Measurements from ENCODE around the gene RNF150. TPM values are rescaled to one million over a fixed set of nuclear protein-coding genes. Genes with fewer than 3 reads are reported as not detected.

Gene RNF150
- total RNA-seq, 1 experiment from 2014 or later = 1.4 TPM

DNA sequence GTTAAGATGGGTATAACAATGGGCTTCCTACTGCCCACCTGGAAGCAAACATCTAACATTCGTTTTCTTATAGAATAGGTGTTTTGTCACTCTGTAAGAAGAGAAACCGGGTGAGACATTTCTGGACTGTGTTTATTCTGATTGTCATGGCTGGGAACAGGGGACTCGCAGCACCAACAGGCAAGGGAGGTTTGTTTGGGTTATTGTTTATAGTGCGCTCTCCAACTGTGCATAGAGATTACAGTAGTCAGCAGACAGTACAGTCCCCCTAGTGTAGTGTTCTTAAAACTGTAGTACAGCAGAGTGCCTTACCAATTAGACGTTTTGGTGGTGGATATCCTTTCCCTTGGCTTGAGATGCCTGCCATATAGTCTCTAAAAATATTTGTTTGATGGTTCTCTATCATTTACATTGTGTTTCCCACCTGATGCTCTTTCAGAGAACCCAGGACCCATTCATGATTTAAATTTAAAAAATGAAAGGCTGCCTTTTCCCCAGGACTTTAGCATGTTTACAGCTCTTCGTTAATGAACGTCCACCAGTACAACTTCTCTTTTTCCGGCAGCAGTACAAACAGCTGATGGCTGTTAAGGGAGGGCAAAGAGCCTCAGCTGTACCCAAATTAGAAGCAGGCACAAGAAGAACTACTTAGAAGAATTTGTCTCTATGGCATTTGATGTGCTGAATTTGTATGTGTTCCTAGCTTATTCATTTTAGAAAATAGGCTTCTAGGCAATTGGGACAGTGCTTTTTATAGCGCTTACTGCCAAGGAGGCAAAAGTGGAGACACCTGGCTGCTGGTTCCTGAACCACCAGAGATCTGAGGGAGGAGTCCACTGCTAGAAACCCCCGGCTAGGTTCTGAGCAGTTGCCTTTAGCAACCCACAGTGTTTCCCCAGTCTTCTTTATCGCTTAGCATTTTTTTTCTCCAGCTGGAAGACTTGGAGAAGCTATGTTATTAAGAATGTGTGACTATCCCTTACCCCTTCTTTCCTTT lies 1.0 kb upstream of the RNF150 start:
- in situ Hi-C loops (cut with HindIII; ENCODE audit: low pct_unique_long_range_greater_than_20kb, low sequenced_read_pairs) = no loop called here
- no peak for DNase-seq (ENCODE audit: low read depth)

DNA sequence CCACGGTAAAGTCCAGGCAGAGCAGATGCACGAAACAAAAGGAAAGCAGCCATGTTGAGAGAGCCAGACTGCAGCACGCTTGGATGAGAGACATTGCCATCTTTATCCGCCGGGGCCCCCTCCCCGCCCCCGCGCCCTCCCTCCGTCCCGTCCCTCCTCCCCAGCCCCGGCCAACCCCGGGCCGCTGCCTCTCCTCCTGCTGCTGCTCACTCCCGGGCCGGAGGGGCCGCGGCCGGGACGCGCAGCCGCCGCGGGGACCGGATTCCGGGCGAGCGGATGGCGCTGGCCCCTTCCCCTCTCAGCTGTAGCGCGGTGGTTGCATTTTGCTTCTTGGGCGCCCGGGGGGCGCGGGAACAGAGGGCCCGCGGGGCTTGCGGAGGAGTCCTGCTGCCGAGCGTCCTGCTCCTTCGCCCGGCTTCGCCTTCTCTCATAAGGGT lies 542 bp downstream of the RNF150 start:
- in situ Hi-C loops (cut with HindIII; ENCODE audit: low pct_unique_long_range_greater_than_20kb, low sequenced_read_pairs) = no loop called here
- DNase-seq (ENCODE audit: low read depth) = no peak

DNA sequence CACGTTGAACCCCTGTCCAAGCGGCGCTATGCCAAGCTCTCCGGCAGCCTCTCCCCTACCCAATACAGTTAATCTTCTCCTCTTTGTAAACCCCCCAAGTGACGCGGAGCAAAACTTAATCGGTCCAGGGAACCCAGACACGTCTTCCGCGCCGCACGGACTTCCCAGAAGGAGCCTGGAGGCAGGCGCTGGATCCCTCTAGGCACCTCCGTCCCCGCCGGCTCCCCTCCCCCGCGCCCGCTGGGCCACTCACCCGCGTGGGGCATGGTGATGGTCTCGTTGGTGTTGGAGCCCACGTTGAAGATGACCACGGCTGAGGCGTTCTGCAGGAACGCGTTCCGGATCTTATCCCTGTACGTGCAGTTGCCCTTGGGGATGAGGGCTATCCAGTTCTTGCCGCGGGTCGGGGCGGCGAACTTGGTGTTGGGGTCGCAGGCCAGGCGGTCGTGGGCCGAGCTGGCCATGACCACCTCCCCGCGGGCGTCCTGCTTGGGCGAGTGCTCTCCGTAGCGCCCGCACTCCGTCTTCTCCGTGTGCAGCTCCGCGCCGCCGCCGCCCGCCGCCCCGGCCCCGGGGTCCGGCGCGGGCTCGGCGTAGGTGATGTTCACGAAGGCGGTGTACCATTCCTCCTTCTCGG lies 1.1 kb downstream of the RNF150 start:
- DNase-seq (ENCODE audit: low read depth) = peak; percentile 21
- in situ Hi-C loops (cut with HindIII; ENCODE audit: low pct_unique_long_range_greater_than_20kb, low sequenced_read_pairs) = no loop called here

DNA sequence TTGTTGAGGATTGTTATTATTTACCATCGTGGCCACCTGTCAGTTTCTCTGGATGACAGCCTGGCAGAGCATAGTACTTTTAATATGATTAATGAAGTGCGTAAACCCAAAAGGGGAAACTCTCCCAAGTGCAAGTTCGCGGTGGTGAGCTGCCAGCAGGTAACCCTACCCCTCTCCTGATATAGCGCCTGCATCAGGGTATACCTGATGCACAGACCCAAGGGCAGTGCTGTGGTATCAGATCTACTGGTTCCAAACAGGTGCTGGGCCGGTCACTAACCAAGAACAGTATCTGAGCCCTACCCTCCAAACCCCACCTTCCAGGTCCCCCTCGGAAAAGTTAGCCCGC lies 1.6 kb downstream of the RNF150 start:
- in situ Hi-C loops (cut with HindIII; ENCODE audit: low pct_unique_long_range_greater_than_20kb, low sequenced_read_pairs) = no loop called here
- DNase-seq (ENCODE audit: low read depth) = no peak

DNA sequence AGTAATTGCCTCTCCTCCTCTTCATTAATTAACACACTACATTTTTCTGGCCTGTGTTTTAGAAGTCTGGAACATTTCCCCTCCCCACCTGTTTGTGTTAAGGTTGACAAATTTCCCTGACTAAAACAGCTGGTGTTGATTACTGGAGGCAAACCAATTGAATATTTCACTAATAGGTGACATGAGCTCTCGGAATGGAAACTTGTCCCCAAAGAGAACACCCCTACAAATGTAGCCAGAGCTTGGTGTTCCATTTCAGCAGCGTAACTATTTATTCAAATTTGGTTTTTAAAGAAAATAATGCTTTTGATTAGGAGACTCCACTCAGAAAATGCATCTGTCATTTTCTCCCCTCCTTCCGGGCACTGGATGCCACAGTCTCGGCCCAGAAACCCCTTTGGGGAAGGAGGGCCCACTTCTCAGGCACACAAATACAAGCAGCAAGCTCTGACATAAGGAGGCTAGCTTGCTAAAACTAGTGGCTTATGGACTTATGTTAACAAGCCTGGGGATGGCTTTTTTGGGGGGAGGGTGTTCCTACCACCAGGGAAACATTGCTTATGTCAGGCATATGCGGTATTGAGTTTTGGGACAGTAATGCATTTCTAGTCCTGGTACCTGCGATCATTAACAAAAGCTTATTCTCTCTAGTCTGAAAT lies 2.2 kb downstream of the RNF150 start:
- no peak for DNase-seq (ENCODE audit: low read depth)
- in situ Hi-C loops (cut with HindIII; ENCODE audit: low pct_unique_long_range_greater_than_20kb, low sequenced_read_pairs) = no loop called here

DNA sequence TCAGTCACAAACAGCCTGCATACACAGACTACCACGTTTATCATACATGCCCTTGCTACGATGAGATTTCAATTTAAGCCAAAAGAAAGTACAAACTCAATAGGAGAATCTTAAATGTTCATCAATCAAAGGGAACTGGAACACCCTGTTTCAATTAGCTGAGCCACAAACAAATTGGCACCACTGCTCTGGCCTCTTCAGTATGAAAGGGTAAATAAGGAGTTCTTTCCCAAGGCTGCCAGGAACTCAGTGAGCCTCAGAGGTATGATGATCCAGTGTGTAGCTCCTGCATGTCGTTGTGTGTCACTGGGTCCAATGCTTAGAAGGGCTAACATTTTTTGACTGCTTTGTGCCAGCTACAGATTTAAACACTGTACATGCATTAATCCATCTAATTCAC lies 5.4 kb downstream of the RNF150 start:
- no peak for DNase-seq (ENCODE audit: low read depth)
- in situ Hi-C loops (cut with HindIII; ENCODE audit: low pct_unique_long_range_greater_than_20kb, low sequenced_read_pairs) = no loop called here

DNA sequence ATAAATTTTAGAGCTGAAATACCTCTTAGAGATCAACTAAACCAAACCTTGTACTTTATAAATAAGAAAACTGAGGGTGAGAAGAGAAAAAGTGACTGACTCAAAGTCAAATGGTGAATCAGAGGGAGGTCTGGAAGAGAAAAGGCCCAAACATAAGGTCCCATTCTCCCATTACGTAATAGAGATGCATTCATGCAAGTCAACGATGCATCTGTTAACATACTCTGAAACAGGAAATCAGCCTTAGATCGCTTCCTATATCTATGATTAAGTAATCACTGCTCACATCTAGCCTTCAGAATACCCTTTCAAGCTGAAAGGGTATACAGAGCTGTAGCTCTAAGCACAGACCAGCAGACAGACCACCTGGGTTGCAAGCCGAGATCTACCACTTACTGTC lies 6.5 kb downstream of the RNF150 start:
- DNase-seq (ENCODE audit: low read depth) = no peak
- in situ Hi-C loops (cut with HindIII; ENCODE audit: low pct_unique_long_range_greater_than_20kb, low sequenced_read_pairs) = no loop called here

DNA sequence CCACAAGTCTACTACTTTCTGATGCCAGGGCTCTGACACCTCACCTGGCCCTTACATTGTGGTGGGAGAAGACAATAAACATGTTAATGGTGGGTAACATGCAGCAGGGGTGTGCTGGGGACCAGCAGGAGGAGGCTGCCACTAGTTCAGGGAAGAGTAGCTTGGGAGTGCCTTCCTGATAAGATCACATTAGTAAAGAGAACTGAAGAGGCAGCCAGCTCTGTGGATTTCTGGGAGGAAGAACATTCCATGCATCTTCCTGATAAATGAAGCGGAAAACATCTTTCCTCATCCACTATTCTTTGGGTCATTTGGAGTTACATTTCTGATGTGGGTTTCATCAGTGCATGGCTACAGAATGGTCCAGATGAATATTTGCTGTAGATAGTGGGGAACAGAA lies 9.0 kb downstream of the RNF150 start:
- in situ Hi-C loops (cut with HindIII; ENCODE audit: low pct_unique_long_range_greater_than_20kb, low sequenced_read_pairs) = no loop called here
- no peak for DNase-seq (ENCODE audit: low read depth)

DNA sequence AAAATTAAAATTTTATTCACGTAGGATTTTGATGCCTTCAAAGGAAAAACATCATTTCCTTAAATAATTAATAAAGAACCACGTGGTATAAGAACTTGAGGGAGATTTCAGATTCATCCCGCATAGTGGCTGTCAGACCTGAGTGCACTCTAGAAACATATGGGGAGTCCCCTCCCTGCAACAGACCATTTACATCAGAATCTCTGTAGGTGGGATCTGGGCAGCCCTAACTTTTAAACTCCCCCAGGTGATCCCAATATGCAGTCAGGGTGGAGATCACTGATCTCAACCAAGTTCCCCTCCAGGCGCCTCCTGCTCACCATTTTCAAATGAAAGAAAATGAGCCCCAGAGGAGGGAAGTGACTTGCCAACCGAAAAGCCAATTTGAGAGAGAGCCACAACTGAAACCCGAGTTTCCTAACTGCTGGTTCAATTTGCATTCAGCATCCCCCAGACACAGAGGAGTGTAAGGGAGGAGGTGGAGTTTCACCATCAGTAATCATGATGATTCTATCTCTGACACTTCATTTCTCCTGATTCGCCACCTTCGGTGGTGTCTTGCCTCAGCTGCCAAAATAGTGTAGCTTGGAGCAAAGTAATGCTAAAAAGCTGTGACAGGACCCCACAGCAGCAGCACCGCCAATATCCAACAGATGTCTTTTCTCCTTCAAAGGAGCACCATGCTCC lies 11.4 kb downstream of the RNF150 start:
- DNase-seq (ENCODE audit: low read depth) = no peak
- in situ Hi-C loops (cut with HindIII; ENCODE audit: low pct_unique_long_range_greater_than_20kb, low sequenced_read_pairs) = no loop called here

DNA sequence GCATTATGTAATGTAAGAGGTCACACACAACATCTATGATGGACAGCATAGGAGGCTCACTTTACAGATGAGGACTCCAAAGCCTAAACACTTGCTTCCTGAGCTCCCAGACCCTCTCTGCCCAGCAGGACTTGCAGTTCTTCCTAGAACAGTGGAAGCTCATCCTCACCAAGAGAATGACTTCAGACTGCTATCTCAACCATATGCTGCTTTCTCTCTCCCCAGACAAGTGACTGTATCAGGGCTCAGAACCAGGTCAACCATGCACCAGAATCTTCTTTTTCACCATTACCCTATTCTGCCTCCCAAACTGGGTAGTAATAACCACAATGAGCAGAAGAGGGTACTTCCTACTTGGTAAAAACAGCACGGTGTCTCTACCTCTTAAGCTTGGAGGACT lies 12.2 kb downstream of the RNF150 start:
- in situ Hi-C loops (cut with HindIII; ENCODE audit: low pct_unique_long_range_greater_than_20kb, low sequenced_read_pairs) = no loop called here
- no peak for DNase-seq (ENCODE audit: low read depth)

DNA sequence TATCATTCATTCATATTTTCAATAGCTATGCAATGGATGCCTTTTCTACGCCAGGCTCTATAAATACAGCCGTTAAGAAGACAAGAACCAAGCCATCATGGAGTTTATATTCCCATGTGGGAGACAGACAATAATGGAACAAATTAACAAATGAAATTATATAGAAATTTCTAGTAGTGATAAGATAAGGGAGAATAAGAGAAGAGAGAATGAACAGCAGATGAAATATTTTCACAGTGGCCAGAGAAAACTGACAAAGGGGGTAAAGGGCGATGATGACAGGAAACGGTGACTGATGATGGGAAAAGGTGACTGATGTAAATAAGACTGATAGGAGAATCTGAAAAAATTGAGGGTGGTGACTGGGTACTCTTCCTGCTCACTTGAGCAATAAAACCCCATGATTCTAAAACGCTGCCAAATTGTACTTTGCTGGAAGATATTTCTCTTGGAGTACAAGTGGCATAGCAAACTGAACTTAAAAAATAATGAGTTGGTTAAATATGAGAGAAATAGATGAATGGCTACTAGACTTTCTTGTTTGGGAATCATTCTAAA lies 13.2 kb downstream of the RNF150 start:
- in situ Hi-C loops (cut with HindIII; ENCODE audit: low pct_unique_long_range_greater_than_20kb, low sequenced_read_pairs) = no loop called here
- no peak for DNase-seq (ENCODE audit: low read depth)

DNA sequence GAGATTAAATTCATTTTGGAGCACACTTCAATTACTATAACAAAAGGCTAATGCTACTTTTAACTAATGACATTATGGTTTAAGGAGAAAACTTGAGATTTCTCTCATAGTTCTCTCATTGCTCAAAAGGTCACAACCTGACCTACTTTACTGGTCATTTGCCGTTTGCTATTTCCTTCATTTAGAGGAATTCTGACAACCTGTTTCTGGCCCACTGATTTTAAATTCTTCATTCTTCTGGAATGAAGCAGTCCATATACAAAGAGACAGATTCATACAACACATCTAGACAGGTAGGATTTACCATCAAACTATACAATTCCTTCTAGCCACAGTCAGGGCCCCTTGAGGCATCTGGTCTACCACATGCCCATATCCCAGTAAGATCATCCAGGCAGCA lies 14.2 kb downstream of the RNF150 start:
- DNase-seq (ENCODE audit: low read depth) = no peak
- in situ Hi-C loops (cut with HindIII; ENCODE audit: low pct_unique_long_range_greater_than_20kb, low sequenced_read_pairs) = no loop called here

DNA sequence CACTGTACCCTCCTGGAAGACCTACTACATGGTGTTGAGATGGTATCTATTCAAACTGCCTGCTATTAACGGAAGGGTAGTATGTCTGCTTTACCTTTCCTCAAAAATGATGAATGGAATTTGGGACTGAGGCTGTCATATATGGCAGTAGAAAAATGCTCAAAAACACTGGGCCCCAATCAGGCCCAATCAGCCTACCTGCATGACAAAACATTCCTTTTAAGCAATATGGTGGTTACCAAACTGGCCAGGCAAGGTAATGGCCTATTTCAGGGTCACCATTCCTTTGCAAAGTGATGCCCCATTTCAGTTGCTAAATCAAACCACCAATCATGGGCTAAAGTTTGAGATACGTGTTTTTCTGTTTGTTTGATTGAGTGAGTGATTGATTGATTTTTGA lies 14.9 kb downstream of the RNF150 start:
- in situ Hi-C loops (cut with HindIII; ENCODE audit: low pct_unique_long_range_greater_than_20kb, low sequenced_read_pairs) = no loop called here
- no peak for DNase-seq (ENCODE audit: low read depth)

DNA sequence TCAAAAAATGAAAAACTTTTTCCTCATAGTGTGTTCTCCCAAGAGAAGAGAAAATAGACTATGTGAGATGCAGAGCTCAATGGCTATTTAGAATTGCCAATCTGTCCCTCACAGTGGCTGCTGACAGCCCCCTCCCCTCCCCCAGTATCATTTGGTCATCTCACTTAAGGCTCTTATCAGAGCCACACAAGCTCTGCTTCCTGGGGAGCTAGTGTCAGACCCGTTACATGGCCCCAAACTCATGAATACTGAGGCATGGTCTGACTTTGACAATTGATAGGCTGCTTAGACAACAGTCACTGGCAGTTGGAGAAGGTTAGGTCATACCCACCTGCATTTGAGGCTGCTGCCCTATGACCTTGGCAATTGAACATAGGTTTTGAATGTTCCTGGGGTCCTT lies 15.3 kb downstream of the RNF150 start:
- no peak for DNase-seq (ENCODE audit: low read depth)
- in situ Hi-C loops (cut with HindIII; ENCODE audit: low pct_unique_long_range_greater_than_20kb, low sequenced_read_pairs) = no loop called here

DNA sequence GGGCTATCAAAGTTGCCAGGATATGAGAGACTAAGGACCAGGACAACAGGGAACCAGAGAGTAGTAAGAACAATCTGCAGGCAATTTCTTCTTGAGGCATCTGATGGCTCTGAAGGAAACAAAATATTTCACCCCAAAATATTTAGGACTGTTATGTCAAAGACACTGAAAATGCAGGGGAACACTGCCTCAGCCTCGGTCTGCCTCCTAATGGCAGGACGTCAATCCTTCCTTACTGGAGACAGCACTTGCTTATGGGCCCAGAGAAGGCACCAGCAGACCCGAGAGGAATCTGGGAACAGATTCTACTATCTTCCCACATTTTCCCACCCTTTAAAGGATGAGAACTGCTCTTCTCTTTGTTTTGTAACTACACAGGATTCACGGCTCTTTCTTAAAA lies 23.3 kb downstream of the RNF150 start:
- in situ Hi-C loops (cut with HindIII; ENCODE audit: low pct_unique_long_range_greater_than_20kb, low sequenced_read_pairs) = no loop called here
- DNase-seq (ENCODE audit: low read depth) = no peak

DNA sequence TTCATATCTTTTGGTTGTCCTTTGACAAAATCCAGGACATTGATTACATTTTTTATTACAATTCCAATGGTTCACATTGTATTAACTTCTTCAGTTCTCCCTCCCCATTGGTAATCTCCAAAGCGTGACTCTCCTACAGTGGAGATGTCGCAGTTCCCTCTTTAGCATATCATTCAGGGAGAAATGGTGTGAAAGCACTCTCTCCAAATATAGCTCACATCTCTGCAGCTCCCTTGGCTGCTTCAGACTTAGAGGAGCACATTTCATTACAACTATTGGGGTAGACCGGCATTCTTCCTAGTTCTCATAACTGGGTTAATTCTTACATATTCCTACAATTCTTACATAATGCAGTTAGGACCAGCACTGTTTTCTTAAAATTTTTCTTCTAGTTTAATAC lies 25.3 kb downstream of the RNF150 start:
- DNase-seq (ENCODE audit: low read depth) = no peak
- in situ Hi-C loops (cut with HindIII; ENCODE audit: low pct_unique_long_range_greater_than_20kb, low sequenced_read_pairs) = no loop called here

DNA sequence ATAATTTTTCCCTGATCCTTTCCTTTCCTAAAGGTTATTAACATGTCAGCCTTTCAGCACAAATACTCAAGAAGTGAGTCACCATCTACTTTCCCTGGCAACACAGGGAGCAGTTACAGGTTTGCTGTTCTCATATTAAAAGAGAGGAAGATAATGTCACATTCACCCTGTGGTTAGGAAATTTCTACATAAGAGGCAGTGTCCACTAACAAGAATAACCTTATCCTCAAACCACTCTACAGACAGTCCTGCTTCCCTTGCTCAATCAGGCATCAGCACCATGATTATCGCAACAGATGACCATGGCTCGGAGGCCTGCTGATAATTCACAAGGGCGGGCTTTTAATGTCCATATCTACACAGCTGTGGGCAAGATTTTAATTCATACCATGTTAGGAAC lies 30.9 kb downstream of the RNF150 start:
- in situ Hi-C loops (cut with HindIII; ENCODE audit: low pct_unique_long_range_greater_than_20kb, low sequenced_read_pairs) = no loop called here

DNA sequence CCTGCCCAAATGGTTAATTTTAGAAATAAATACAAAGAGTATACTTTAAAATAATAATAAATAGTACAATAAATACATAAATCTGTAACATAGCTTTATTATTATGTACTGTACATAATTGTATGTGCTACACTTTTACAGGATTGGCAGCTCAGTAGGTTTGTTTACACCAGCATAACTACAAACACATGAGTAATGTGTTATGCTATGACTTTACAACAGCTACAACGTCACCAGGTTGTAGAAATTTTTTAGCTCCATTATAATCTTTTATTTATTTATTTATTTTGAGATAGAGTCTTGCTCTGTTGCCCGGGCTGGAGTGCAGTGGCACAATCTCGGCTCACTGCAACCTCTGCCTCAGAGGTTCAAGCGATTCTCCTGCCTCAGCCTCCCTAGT lies 31.8 kb downstream of the RNF150 start:
- no peak for DNase-seq (ENCODE audit: low read depth)
- in situ Hi-C loops (cut with HindIII; ENCODE audit: low pct_unique_long_range_greater_than_20kb, low sequenced_read_pairs) = no loop called here

More for the DNA sequence above, 30.9 kb downstream of the RNF150 start:
- no peak for DNase-seq (ENCODE audit: low read depth)

All from Caki2 (cell line).